Measurements from ENCODE around the gene IAPP.

GRCh38 chr12:21372602-21373001, at the start of gene IAPP:
- TF ChIP-seq CTCF (IDR thresholded peaks at IDR 0.05) (no peak), EZH2phosphoT487 (IDR thresholded peaks at IDR 0.05) (no peak)

Data from neural progenitor cell (in vitro differentiated cells).